Stimulated activated effector memory CD8-positive, alpha-beta T cell treated with anti-CD3 and anti-CD28 coated beads, Interleukin-12 subunit alpha, Interleukin-12 subunit beta, amount 100 ng/mL, for 72 hours (primary cell): ENCODE results near the gene CCBE1.

Experiments
- ATAC-seq: fragments of 150-1000 bp; cut with Tn5 transposase; 2 replicates; pipeline ENCODE4 v1.10.0; 2021
- DNase-seq, 2 donors: peaks; one replicate each; pipeline ENCODE4 v3.0.0; 2021 to 2022; ENCODE audit warnings: low spot score in 2 of 2
- H3K27ac Mint-ChIP-seq: one replicate; pipeline ENCODE4 v1.8.0; 2022; ENCODE audit warnings: mild to moderate bottlenecking, mixed read lengths
- H3K36me3 Mint-ChIP-seq: one replicate; pipeline ENCODE4 v1.8.0; 2022; ENCODE audit warnings: mild to moderate bottlenecking, mixed read lengths
- H3K4me1 Mint-ChIP-seq: one replicate; pipeline ENCODE4 v1.8.0; 2022; ENCODE audit warnings: mixed read lengths
- H3K4me3 Mint-ChIP-seq: one replicate; pipeline ENCODE4 v1.8.0; 2022; ENCODE audit warnings: mild to moderate bottlenecking, mixed read lengths
- H3K9me3 Mint-ChIP-seq: one replicate; pipeline ENCODE4 v1.8.0; 2022; ENCODE audit warnings: mixed read lengths

Gene CCBE1

DNA sequence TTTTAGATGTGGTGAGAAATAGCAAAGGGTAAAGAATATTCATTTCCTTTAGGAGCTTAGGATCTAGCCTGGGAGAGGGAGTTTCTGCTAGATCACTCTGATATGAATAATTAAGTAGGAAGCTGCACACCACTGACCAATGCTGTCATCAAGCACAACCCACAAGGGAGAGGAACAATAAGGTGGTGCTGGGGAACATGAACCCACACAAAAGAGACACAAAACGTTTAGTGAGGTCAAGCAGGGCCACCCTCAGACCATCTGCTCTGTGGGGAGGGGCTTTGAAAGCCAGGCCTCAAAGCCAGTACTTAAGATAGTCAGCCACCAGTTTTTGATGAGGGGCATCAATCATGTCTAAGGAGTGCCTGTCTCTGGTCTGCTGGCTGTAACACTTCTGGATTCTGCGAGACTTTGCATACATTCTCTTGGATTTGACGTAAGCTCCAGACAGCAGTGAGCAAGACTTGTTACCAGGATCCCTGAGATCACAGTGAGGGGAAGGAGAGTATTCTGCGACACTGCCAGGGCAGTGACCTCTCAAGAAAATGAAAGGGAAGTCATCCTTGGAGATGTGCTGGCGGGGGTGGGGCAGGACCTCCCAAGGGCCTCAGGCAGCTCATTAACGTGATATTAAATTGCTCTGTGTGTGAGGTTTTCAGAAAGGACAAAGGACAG is 127.0 kb downstream of the CCBE1 start:
- Mint-ChIP-seq H3K9me3 (peaks cover 5% of the 10 kb centered on the region), H3K4me3 (no peak overlapping the region), H3K4me1 (no peaks in the 10 kb centered on the region), H3K27ac (no peak overlapping the region), H3K36me3 (no peaks in the 10 kb centered on the region)
- no peak for ATAC-seq
- DNase-seq, result no peak

DNA sequence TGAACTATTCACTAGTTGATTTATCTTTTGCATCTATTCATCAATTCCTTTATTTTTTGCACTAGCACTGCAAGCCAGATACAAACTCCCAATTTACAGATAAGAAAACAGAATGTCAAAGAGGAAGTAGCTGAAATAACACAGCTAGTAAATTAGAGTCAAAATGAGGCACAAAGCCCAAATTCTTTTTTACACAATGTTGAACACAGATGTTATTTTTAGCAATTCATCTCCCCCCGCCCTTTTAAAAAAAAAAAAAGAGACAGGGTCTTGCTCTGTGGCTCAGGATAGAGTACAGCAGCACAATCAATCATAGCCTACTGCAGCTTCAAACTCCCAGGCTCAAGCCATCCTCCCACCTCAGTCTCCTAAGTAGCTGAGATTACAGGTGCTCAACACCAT is 127.8 kb downstream of the CCBE1 start:
- DNase-seq, result no peak
- no peak overlapping the region for H3K27ac Mint-ChIP-seq
- no peak for ATAC-seq

DNA sequence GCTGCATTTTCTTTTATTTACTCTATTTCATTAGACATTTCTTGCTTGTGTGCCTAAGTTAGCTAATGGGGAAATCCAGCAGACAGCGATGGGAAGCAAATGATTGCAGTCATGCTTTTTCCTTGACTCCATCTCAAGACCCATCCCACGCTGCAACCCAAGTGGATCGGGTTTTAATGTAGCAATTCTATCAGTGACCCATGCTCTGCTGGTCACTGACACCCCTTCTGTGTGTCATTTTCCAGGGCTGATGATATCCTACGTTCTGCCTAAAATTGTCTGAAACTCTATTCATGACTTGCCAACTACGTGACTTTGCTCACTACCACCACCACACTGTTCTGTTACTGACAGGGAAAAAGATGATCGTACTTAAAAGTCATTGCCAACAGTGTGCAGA is 129.8 kb downstream of the CCBE1 start:
- peaks cover 5% of the 10 kb centered on the region for H3K9me3 Mint-ChIP-seq
- no peak for ATAC-seq
- no peaks in the 10 kb centered on the region for H3K4me1 Mint-ChIP-seq
- no peaks in the 10 kb centered on the region for H3K36me3 Mint-ChIP-seq
- no peak overlapping the region for H3K4me3 Mint-ChIP-seq
- H3K27ac Mint-ChIP-seq, result no peak overlapping the region
- no peak for DNase-seq

More for the DNA sequence above, 127.8 kb downstream of the CCBE1 start:
- H3K9me3 Mint-ChIP-seq, result peaks cover 5% of the 10 kb centered on the region
- no peaks in the 10 kb centered on the region for H3K4me1 Mint-ChIP-seq
- H3K36me3 Mint-ChIP-seq, result no peaks in the 10 kb centered on the region
- H3K4me3 Mint-ChIP-seq, result no peak overlapping the region

DNA sequence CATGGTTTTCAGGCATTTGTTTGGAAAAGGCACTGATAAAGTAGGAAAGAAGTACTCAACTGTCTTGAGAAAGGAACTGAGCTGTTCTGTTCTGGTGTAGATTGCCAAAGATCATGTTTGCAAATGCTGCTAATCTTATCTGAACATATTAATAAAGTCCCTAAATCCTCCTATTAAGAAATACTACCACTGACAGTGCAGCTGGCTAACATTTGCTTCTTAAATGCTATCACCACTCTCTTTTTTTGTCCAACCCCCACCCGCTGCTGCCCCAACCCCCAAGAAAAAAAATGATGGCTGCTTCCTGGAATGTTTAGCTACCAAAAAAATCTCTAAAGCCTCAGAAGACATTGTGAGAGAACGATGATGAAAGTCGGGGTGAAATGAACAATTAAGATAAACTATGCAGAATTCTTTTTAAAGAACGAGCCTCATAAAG is 130.7 kb downstream of the CCBE1 start:
- Mint-ChIP-seq H3K4me3 (no peak overlapping the region), H3K9me3 (peaks cover 5% of the 10 kb centered on the region), H3K36me3 (no peaks in the 10 kb centered on the region), H3K27ac (no peak overlapping the region), H3K4me1 (no peaks in the 10 kb centered on the region)
- ATAC-seq, result no peak
- DNase-seq, result no peak

DNA sequence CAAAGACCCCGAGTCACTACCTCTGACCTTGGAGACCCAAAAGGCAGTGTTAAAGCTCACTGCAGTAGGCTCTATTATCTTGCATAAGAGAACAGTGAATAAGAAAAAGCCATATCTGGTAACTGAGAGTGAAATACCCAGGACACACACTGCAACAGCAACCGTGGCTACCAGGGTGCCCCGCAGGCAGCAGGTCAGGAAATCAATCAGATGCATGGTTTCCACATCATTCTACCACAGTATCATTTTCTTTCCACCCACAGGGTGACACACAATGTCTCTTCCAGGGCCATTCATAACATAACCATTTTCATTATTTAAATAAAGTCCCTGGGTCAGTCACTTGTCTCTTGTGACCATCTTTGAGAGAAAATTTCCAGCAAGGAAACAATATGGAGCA is 131.3 kb downstream of the CCBE1 start:
- Mint-ChIP-seq H3K27ac (no peak overlapping the region), H3K9me3 (peaks cover 5% of the 10 kb centered on the region), H3K36me3 (no peaks in the 10 kb centered on the region), H3K4me3 (no peak overlapping the region), H3K4me1 (no peaks in the 10 kb centered on the region)
- ATAC-seq (no peak), DNase-seq (no peak)

DNA sequence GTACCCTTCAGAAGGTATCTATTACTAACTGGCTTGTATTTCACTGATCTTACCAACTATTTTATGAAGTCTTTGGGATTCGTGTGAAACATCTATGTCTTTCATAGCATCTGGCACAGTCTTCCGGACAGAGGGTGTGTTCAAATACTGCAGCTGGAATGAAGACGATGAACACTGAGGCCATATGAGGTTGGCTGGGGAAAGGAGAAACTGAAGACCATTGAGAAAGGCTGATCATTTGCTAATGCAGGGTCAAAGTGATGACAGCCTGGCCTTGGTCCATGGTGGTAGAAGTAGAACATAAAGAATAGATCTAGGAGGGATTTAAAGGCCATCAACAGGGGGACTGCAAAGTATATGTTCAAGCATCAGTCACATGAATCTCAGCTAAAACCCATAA is 132.7 kb downstream of the CCBE1 start:
- peaks cover 2% of the 10 kb centered on the region for H3K9me3 Mint-ChIP-seq
- DNase-seq (no peak), ATAC-seq (no peak)
- no peaks in the 10 kb centered on the region for H3K4me1 Mint-ChIP-seq
- no peak overlapping the region for H3K4me3 Mint-ChIP-seq
- H3K27ac Mint-ChIP-seq, result no peak overlapping the region
- H3K36me3 Mint-ChIP-seq, result no peaks in the 10 kb centered on the region

DNA sequence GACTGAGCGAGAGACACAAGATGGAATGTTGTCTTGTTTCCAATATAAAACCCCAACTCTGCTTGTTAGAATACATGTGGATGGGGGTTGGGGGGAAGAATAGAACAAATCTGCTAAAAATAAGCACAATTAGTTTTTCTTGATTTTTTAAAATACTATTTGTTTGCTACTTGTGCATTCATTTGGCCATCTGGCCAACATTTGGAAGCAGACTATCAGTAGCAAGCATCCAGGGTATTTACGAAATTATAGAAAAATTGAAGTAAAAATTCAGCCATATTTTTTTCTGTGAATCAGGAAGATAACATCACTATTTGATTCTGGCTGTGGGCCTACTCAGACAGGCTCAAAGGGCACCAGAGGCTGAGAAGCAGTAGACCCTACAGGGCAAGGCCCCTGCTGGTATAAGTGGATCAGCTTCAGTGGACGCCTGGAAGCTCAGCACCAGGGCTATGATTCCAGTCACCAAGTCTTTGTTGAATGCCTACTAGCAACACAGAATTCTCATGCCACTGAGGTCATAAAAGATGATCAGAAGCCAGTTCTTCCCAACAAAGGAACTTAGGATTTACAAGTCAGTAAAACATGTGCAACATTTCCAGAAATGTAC is 133.9 kb downstream of the CCBE1 start:
- ATAC-seq, result no peak
- no peaks in the 10 kb centered on the region for H3K4me1 Mint-ChIP-seq
- no peak for DNase-seq
- no peaks in the 10 kb centered on the region for H3K36me3 Mint-ChIP-seq
- H3K9me3 Mint-ChIP-seq, result no peaks in the 10 kb centered on the region
- no peak overlapping the region for H3K27ac Mint-ChIP-seq
- H3K4me3 Mint-ChIP-seq, result no peak overlapping the region

DNA sequence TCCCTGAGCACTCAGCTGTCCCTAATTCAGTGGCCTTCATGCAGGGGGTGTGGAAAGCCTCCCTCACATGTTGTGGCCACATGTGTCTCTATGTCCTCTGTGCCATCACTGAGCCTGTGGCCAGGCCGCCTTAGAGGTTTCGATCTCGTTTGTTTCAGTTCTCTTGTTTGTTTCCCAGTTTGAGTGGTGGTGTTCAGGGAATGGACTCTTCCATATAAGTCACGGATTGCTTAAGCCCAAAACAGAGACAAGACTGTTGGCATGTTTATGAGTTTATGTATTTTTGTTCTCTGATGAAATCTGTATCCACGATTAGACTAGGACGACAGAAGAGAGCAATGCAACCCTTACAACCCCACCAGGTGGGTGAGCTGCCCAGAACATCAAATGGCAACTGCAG is 134.5 kb downstream of the CCBE1 start:
- no peaks in the 10 kb centered on the region for H3K36me3 Mint-ChIP-seq
- no peaks in the 10 kb centered on the region for H3K4me1 Mint-ChIP-seq
- no peak overlapping the region for H3K27ac Mint-ChIP-seq
- DNase-seq (no peak), ATAC-seq (no peak)
- H3K9me3 Mint-ChIP-seq, result peaks cover 3% of the 10 kb centered on the region
- no peak overlapping the region for H3K4me3 Mint-ChIP-seq

DNA sequence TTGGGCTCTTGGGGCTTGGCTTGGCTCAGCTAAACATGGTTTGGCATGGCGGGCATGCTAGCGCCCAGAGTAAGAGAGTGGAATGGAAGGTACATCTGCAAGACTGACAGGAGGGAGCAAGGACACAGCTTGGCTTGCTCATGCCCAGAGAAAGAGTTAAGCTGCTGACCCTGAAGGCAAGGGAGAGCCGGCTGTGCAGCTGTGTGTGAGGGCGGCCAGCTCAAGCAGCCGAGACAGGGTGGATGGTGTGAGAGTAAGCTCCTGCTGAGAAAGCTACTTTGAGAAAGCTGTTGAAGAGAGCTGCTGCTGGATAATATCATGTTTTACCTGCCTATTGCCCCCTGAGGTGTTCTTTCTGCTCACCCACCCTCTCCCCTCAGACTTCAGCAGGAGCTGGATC is 135.6 kb downstream of the CCBE1 start:
- H3K27ac Mint-ChIP-seq, result no peak overlapping the region
- H3K9me3 Mint-ChIP-seq, result peaks cover 5% of the 10 kb centered on the region
- H3K4me3 Mint-ChIP-seq, result no peak overlapping the region
- ATAC-seq (no peak), DNase-seq (no peak)
- no peaks in the 10 kb centered on the region for H3K4me1 Mint-ChIP-seq
- no peaks in the 10 kb centered on the region for H3K36me3 Mint-ChIP-seq

DNA sequence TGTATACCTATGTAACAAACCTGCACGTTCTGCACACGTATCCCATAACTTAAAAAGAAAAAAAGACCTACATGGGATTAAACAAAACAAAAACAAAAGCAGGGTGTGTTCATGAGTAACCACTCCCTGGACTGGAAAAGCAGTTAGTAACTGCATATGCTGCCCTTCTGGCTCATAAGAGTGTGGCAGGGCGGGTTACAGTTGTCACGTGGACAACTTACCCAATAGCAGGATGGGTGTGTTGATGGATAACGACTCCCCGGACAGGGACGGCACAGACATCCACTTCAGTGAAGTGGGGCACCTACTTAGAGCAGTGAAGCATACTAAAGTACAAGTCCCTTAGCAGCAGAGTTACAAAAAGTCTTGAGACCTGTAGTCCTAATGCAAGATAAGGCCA is 136.7 kb downstream of the CCBE1 start:
- Mint-ChIP-seq H3K9me3 (peaks cover 5% of the 10 kb centered on the region), H3K4me3 (no peak overlapping the region), H3K4me1 (no peaks in the 10 kb centered on the region), H3K27ac (no peak overlapping the region), H3K36me3 (no peaks in the 10 kb centered on the region)
- DNase-seq (no peak), ATAC-seq (no peak)

DNA sequence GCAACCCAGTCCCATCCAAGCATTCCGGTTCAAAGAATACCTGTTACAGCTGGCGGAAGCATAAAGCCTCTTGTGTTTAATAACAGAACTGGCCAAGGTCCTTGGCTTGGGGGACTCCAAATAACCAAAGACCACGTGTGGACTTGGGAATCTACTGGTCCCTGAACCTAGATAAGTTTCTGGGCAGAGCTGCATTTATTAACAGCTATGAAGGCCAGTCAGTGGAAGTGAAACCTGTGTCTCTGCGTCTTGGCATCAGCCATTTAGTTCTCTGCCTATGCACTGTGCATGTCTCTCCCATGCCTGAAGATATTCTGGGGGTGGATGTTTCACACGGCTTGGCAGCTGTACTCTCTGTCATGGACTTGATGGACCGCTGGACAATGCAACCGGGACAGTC is 137.7 kb downstream of the CCBE1 start:
- Mint-ChIP-seq H3K4me3 (no peak overlapping the region), H3K9me3 (peaks cover 5% of the 10 kb centered on the region), H3K27ac (no peak overlapping the region), H3K36me3 (no peaks in the 10 kb centered on the region), H3K4me1 (no peaks in the 10 kb centered on the region)
- DNase-seq (no peak), ATAC-seq (no peak)

DNA sequence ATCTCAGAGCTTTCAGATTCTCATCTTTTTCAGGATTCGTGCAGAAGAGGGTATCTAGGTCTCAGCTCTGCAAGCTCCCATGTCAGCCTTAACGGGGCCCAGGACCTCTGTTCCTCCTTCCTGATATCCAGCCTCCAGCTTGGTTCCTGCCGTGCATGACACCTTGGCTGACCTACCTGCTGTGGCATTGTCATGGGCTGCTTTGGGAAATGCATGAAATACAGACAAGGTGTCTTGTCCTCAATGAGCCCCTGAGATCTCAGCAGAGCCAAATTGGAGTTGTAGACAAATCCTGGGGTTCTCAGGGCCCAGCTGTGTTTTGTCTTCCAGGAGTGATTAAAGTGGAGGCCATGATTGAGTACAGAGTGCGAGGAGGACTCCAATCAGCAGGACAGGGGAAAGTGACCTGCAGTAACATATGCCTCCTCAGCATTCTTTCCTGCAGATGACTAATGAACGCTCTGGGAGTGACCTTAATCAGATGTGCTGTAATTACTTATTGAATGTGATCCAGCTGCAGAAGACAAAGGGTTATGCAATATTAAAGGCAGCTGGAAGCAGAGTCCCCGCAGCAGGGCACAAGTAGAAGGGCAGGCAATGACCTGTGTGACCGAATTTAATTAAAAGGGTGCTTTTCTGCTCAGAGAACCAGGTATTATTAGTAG is 141.1 kb downstream of the CCBE1 start:
- ATAC-seq (no peak), DNase-seq (no peak)
- Mint-ChIP-seq H3K4me3 (no peak overlapping the region), H3K4me1 (no peaks in the 10 kb centered on the region), H3K36me3 (no peaks in the 10 kb centered on the region), H3K27ac (no peak overlapping the region), H3K9me3 (peaks cover 5% of the 10 kb centered on the region)

DNA sequence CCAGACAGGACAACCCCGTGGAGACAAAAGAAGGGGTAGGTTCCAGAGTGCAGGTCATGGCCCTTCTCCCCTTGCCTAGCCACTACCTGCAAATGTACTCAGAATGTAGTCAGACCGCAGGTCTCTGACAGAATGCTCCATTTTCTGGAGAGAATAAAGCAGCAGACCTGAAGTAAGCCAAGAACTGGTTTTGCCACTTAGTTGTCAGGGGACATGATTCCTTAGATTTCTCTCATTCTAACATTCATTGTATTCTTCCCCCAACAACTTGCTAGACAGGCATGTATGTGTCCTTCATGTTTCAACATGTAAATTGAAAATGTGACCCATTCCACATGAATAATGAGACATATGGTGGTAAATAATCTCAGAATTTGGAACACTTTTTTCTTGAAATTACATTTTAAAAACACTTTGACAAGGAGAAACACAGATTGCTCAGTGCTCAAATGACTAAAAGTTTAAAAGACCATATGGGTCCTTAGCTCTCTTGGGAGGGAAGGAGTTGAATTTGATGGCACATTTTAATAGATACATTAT is 142.4 kb downstream of the CCBE1 start:
- peaks cover 5% of the 10 kb centered on the region for H3K9me3 Mint-ChIP-seq

DNA sequence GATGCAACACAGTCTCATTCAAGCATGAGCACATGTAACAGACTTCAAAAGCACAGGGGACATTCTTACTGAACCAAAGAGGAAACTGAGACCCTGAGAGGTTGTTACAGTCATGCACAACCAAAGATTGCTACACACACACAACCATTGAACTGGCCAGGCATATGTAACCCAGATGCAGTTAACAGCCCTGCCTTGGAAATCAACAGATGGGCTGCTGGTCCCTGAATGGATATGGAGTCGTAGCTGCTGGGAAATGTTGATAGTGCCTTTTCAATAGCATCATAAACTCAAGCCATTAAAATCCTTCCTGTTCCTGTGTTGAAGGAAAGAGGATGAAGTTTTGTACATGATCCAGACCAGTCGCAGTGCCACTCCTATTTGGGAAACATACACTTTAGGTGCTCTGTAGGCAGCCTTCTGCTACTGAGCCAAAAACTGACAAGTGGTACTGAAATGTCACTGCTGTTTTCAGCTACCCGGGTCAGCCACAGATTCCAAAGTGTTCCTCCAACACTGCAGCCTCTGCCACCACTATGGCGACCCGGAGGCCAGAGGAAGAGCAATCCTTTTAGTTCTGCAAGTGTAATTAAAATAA is 143.9 kb downstream of the CCBE1 start:
- Mint-ChIP-seq H3K4me3 (no peak overlapping the region), H3K9me3 (peaks cover 5% of the 10 kb centered on the region), H3K27ac (no peak overlapping the region), H3K36me3 (no peaks in the 10 kb centered on the region), H3K4me1 (no peaks in the 10 kb centered on the region)
- DNase-seq, result no peak
- no peak for ATAC-seq

More for the DNA sequence above, 142.4 kb downstream of the CCBE1 start:
- no peak for DNase-seq
- H3K4me3 Mint-ChIP-seq, result no peak overlapping the region
- H3K4me1 Mint-ChIP-seq, result no peaks in the 10 kb centered on the region
- ATAC-seq, result no peak
- H3K36me3 Mint-ChIP-seq, result no peaks in the 10 kb centered on the region
- no peak overlapping the region for H3K27ac Mint-ChIP-seq

DNA sequence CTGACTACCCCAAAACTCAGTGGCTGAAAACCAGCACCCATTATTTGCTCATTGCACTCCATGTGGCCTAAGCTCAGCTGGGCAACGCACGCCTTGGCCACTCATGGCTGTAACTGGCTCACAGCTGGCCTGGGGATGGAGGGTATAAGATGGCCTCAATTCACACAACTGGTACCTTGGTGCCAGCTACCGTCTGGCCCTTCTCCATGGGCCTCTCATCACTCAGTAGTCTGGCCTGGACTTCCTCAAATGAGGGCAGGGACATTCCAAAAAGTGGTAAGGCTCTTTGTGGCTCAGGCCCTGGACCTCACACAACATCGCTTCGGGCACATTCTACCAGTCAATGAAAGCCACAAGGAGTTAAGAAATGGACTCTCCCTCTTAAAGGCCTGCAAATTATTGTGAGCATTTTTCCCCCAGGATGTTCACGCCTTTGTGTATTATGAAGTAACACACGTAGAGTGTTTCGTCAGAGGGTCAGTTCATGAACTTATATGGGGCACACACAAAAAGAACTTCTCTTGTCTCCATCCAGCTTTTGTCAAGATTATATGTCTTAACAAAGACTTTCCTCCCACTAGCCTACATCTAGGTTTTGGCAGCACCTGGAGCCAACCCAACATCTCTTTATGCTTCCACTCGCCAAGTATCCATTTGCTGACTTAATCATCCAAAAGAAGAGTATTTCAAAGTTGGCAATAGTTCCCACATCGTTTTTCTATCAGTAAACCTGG is 145.2 kb downstream of the CCBE1 start:
- Mint-ChIP-seq H3K9me3 (no peaks in the 10 kb centered on the region), H3K36me3 (no peaks in the 10 kb centered on the region), H3K4me3 (no peak overlapping the region), H3K4me1 (no peaks in the 10 kb centered on the region), H3K27ac (no peak overlapping the region)
- ATAC-seq, result no peak
- no peak for DNase-seq
